GM19467 (cell line): Measurements from ENCODE around the gene CMAS.
"Not testable (repeated sequence)": the region's sequence is repeated elsewhere in the genome, so short reads cannot be mapped to it uniquely, and the experiment has no call there.

Experiments
- ATAC-seq: cut with Tn5 transposase; IDR thresholded peaks from one replicate; pipeline ENCODE4 v1.9.1; 2021; ENCODE audit warnings: mild to moderate bottlenecking, moderate library complexity; ENCODE audit not compliant: unreplicated experiment

CMAS gene

DNA sequence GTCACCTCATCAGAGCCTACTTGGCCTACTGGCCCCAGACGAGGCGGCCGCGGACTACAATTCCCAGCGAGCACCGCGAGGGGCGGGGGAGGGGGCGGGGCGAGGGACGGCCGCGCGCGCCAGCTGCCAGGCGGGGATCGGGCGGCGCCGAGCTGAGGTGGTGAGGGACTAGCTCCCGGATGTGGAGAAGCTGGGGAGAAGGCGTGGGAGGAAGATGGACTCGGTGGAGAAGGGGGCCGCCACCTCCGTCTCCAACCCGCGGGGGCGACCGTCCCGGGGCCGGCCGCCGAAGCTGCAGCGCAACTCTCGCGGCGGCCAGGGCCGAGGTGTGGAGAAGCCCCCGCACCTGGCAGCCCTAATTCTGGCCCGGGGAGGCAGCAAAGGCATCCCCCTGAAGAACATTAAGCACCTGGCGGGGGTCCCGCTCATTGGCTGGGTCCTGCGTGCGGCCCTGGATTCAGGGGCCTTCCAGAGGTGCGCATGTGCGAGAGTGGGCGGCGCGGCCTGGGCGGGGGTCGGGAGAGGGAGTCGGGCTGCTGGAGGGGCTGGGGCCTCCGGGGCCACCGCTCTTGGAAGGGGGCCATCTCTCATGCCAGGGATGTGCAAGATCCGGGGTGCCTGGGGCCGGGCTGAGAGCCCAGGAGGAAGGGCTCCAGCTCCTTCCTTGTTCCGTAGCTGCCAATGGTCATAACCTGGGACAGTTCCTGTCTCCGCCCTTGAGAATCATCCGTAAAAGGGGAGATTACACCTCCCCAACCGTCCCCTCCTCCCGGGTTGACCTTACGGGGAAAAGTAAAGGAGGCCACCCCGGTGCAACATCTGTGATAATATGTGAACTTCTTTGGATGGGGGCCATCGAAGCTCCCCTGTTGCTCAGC lies at the start of gene CMAS:
Gene CMAS (plus strand): TSS at position 129 of the 878 bp plus-strand sequence. CDS start 86 bp downstream, at position 215.
- peak; percentile 91 for ATAC-seq

DNA sequence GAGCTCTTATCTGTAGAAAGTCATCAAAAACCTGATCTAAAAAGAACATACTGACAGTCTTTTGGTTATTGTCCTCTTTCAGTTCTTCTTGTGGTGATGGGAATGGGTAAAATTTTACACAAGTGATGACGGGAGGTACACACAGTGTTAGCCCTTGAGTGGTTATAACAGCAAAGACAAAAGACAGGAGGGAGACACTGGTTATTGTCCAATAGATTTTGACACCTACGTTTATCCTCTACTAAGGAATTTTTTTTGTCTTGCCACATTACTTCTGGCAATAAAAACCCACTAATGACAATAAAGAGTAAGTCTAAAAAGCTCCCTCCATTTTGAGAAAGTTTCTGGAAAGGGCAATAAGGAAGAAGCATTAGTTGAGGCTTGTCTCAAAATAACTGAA lies 47.7 kb upstream of the CMAS start:
- no peak for ATAC-seq

DNA sequence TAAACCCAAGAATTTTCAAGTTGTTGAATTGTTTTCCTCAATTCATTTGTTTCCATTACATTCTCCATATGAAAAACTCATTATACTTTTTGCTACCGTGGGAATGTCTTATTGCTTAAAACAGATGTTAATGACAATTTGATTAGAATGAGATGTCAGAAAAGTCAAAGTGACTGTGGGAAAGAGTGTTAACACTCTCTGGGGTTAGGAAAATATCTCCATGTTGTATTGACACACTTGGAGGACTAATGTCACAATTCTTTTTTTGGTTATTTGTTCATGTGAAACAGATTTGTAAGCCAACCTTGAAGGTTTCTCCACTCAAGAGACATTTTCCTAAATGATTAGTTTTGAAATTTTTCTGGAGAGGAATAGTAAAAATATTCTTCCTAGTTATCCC lies 47.2 kb upstream of the CMAS start:
- ATAC-seq: no peak

DNA sequence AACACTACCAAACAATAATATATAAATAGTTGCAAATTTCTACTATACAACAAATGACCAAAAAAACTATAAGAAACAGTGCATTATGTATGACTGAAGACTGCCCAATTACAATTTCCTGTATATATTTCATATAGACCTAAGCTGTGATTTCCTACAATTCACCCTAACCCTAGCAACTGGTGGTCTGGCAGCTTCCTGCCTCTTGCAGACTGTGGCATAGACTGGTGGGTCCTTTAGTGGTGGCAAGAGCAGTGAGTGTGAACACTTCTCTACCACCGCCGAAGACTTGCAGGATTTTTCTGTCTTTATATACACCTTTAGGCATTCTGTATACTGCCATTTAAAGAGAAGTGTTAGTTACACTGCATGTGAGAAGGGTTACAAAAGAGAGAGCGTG lies 43.6 kb upstream of the CMAS start:
- ATAC-seq: no peak

DNA sequence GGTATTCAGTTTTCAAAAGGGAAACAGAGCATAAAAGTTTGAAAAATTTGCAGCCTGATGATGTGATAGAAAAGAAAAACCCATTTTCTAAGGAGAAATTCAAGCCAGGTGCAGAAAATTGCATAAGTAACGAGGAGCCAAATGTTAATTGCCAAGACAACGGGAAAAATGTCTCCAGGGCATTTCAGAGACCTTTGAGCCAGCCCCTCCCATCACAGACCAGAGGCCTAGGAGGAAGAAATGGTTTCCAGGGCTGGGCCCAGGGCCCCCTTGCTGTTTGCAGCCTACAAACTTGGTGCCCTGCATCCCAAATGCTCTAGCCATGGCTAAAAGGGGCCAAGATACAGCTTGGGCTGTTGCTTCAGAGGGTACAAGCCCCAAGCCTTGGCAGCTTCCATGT lies 38.2 kb upstream of the CMAS start:
- ATAC-seq: not testable (repeated sequence)

DNA sequence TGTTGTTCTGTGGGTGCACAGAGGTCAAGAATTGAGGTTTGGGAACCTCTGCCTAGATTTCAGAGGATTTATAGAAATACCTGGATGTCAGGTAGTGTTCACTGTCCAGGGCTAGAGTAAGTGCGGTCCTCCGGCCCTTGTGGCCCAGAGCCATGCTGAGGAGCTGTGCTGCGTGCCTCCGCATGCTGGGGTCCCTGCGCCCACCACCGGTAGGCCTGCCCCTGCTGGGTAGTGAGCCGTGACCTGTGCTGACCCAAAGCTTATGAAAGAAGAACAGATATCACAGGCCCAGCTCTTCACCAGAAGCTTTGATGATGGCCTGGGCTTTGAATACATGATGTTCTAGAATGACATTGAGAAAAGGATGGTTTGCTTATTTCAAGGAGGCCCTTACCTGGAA lies 37.8 kb upstream of the CMAS start:
- ATAC-seq: no peak

DNA sequence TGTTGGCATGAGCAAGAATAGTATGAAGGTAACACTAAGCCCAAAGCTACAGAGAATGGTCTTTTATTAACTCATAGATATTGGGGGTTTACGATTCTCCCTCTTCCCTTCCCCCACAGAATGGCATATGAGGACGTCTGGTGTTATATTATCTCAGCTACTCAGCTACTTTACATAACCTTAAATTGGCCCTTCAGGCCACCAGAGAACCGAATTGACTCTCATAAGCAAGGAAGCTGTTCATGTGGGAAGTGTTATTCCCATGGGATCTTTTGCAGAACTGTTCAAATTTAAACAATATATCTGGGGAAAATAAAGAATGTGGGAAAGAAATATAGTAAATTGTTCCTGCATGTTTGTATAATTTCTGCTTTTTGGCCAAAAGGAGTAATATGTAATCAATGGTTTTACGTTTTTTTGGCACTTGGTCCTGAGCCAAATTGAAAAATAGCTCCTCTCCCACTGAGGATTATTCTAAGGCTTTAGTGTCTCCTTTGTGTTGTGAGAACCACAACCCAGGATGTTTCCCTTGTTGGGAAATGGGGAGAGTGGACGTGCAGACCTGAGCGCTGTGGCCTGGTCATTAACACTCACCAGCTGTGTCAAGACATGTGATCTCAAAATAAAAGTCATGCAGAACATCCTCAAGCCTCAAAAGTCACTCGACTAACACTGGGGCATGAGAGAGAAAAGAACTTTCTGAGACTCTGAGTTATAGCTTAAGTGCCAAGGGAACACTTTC lies 31.8 kb upstream of the CMAS start:
- ATAC-seq: no peak

DNA sequence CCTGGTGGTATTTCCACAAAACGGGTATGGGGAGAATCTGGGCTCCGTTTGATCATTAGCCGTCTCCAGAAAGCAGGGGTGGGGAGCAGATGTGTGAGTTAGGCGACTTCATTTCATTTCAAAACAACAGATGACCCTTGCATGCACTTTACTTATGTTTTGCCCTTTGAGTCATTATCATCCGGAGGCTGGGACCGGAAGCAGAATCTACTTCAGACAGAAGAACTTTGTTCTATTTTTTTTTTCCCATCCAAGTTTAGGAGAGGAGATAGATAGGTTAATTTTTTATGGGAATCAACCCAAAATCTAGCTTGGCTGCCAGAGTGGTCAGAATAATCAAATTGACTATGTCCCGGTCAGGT lies 31.3 kb upstream of the CMAS start:
- no peak for ATAC-seq

DNA sequence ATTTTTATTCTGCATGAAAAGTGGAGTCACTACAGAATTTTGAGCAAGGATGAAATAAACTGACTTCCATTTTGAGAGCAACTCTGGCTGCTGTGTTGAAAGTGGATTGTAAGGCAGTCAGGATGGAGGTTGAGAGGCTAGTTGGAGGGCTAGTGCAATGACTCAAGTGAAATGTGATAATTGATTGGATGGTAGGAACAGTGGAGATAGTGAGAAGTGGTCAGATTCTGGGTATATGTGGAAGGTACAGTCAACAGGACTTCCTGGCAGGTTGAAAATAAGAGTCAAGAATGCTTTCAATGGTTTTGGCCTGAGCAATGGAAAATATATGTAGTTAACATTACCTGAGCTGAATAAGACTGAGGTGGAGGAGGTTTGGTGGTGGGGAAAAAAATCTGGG lies 29.0 kb upstream of the CMAS start:
- ATAC-seq: no peak

DNA sequence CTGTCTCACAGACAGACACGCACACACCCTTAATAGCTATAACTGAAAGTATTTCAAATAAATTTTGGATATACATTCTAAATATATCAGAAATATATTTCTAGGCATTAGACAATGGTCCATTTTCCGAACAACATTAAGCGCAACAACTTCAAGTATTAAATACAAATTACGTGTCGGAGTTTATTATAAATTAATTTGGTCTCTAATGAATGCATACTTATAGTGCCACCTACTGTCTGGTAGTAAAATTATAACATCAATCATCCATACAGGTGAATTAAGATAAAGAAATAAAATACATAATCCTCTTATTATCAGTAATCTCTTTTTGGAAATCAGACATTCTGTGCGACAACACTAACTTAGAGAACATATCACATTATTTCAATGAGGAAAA lies 27.2 kb upstream of the CMAS start:
- no peak for ATAC-seq

DNA sequence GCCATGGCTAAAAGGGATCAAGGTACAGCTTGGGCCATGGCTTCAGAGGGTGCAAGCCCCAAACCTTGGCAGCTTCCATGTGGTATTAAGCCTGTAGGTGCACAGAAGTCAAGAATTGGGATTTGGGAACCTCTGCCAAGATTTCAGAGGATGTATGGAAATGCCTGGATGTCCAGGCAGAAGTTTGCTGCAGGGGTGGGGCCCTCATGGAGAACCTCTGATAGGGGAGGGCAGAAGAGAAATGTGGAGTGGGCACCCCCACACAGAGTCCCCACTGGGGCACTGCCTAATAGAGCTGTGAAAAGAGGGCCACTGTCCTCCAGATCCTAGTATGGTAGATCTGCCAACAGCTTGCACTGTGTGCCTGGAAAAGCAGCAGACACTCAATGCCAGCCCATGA lies 22.5 kb upstream of the CMAS start:
- ATAC-seq: not testable (repeated sequence)

DNA sequence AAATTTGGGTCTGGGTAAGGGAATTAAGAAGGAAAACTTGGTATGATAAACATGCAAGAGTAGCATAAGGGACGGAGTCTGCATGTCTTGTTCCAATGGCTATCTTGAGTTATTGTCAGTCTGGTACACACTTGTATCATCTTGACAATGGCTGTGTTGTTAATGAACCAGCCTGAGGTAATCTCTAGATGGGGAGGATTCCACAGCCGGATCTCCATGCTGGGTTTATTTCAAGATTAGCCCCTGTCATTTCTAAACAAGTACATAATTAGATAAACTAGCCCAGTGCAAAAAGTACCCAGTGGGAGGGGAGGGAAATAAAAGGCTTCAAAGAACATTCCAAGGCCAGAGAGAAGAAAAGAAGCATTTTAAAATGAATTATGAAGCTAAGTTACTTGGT lies 16.5 kb upstream of the CMAS start:
- no peak for ATAC-seq

DNA sequence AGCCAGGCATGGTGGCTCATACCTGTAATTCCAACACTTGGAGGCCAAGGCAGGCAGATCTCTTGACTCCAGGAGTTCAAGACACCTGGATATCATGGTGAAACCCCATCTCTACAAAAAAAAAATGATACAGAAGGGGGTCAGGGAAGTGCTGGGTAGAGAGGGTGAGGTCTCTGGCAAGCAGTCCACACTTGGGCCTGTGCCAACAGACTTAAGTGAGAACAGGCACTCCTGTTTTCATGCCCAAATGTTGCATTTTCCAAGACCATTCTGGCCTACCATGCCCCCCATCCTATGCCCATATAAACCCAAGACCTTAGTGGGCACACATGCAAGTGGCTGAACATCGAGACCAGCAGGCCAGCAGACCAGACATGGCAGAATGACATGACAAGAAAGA lies 16.0 kb upstream of the CMAS start:
- no peak for ATAC-seq

DNA sequence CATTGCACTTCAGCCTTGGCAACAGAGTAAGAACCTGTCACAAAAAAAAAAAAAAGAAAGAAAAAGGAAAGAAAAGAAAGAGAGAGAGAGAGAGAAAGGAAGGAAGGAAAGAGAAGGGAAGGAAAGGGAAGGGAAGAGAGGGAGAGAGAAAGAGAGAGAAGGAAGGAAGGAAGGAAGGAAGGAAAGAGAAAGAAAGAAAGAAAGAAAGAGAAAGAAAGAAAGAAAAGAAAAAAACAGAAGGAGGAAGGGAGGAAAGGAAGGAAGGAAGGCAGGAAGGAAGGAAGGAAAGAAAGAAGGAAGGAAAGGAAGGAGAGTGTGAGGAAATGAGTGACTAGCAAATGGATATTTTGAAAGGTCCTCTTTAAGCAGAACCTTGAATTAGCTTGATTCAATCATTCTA lies 13.3 kb upstream of the CMAS start:
- no peak for ATAC-seq

DNA sequence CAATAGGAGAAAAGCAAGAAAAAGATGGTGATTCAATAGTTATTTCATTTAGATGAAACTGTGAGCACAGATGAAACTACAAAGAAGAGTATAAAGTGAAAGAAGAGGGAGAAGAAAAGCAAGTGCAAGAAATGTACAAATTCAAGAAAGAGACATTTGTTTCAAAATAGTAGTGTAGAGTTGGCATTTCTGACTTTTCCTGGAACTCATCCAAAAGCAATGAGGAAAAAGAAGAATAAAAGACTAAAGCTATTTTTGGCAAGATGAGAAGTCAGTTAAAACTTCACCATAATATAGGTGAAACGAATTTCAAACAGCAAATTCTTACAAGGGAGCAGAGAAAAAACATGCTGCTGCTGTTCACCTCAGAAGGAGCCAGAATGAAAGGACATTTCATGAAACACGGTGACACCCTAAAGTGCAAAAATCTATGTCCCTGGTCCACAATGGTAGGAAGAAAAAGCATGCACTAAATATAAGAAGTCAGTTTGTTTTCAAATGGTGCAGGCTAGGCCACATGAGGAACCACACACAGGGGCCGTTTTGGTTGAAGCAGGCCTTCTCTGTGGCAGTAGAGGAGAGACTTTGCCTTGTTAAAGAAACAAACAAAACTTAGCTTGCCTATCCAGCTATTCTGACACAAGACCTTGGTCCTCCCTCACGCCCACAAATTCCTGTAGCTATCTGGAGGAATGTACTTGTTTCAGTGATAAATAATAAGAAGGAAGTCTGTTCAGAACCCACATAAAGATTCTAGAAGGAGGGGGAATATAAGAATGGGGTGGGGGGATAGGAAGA lies 11.1 kb upstream of the CMAS start:
- no peak for ATAC-seq

DNA sequence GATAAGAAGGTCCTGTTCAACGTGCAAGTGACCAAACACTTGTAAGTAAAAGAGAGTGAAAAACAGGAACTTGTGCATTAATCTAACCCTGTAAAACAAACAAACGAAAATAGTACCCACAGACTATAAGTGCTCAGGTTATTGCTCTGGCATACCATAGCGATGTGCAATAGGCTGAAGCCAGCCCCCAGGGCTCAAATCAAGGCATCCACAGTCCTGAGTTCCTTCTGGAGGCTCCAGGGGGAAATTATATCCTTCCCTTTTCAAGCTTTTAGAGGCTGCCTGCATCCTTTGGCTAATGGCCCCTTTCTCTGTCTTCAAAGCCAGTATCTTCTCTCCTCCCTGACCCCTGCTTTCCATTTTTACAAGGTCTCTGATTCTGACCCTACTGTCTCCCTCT lies 8.1 kb upstream of the CMAS start:
- no peak for ATAC-seq

DNA sequence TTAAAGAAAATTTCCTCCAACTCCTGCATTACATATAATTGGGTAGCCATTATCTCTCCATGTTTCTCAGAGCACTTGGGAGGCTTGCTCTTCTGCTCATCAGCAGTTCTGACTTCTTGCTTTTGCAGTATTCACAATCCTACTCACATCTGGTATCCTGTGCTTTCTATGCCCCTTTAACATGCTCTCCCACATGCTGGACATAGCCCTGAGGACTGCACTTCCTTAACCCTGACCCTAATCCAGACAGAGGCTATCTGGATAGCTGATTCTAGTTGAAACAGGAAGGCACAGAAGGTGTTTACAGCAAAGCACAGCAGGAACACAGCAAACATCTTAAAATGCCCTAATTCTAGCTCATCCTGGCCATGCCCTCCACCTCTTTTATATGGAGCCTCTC lies 7.3 kb upstream of the CMAS start:
- ATAC-seq: no peak

DNA sequence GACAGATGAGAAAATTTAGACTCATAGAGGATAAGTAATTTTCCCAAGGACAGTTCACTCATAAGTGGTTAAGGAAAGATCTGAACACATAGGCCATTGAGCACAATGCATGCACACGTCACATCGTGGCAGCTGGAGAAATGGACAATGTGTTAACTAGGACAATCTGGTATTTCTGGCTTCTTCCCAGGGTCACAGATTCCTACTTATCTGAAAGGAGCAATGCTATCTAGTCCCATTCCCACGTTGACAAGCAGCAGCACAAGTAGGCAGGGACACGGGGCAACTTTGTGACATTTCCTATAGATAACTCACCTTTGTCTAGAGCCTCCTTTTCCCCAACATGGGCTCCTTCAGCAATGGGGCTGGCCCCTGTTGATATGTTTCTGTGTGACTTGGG lies 6.7 kb upstream of the CMAS start:
- ATAC-seq: no peak

DNA sequence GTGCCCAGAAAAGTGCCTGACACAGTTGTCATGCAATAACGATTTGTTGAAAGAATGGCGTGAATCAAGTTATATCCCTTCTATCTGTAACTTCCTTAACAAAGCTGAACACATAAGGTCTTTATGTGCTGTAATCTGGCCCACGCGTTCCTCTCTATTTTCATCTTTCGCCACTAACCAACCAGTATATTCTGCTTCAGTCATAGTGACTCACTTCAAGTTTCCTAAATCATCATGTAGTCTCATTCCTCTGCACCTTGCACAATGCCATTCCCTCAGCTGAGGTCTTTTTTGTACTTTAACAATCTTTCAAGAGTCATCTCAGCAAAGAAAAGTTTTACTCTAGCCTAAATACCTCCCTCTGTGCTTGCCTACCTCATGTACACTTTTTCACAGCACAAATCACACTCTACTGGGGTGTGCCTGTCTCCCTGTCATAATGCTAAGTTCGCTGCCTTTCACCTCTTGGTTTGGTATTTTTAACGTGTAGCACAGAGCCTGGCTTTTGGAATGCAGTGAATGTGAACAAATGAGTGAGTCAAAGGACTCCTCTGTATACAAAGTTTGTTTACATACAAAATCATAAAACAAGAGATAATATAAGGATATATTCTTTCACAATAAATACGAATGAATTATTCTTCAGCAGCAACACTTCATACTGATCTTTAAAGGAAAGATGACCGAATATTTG lies 2.9 kb upstream of the CMAS start:
- ATAC-seq: no peak

DNA sequence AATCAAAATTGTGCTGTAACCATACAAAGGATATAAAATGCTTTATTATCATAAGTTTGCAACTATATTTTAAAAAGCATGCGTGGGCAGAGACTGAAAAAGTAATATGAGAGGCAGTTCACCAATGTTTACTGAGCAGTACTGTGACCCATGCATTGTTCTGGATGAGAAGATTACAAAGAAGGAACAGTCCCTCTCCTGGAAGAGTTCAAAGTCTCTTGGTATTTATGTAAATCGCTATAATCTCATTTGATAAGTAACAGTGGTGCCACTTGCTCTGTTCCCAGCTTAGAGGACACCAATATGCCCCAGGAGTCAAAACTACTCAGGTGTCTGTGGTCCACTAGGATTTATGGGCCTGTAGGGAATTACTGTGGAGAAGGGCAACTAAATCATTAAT lies 2.1 kb upstream of the CMAS start:
- no peak for ATAC-seq

DNA sequence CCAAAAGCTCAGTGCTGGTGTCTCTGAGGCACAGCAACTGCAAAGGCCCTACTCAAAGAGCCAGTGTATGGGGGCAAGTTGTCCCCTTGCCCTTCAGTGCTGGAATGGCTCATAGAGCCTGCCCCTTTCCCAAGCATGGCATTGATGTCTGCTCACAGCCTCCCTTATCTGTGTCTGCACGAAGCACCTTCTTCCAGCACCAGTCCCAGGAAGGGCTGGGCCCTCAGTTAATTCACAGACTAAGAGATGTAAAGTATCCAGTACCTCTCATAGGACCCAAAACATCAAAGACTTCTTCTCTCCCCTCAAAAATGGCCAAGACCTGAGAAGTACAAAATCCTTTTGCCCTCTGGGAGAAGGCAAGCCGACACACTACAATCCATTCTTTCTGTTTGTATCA lies 1.6 kb upstream of the CMAS start:
- ATAC-seq: no peak
